RKO (cell line): Measurements from ENCODE around the gene HMGB3.
"Not testable (repeated sequence)": the region's sequence is repeated elsewhere in the genome, so short reads cannot be mapped to it uniquely, and the experiment has no call there.

Experiments
- DNase-seq: peaks from one replicate; pipeline ENCODE4 v3.0.0-alpha.2; 2016; ENCODE audit warnings: low spot score

HMGB3 gene

DNA sequence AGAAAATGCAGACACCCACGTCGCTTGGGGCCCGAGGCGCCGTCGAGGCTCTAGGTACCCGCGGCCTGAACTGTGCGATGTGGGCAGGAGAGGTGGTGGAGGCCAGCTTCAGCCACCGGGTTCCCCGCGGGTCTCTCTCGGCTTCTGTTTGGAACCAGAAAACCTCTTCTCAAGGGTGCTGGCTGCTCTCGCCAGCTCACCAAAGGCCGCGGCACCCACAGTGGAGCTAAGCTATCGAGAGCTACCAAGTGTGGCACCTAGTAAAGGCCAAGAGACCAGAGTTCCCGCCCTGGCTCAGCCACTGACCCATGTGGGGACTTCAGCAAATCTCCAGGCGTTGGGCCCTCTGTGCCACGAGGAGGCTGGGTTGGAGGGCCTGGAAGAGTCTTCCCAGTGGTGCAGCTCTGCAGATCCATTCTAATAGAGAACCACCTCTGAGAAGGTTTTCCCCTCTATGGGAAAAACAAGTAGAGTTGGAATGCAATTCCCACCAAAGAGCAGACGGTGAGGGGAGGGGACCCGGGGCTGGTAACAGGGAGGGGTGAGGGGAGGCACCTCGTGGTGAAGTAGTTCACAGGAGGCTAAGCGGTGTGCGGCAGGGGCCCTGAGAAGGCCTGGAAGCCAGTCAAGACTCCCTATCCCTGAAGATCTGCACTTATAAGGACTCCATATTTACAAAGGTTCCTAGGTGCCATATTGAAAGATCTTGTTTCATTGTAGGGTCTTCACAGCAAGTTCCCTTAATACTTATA, 5.5 kb upstream of the HMGB3 start:
- DNase-seq: no peak

DNA sequence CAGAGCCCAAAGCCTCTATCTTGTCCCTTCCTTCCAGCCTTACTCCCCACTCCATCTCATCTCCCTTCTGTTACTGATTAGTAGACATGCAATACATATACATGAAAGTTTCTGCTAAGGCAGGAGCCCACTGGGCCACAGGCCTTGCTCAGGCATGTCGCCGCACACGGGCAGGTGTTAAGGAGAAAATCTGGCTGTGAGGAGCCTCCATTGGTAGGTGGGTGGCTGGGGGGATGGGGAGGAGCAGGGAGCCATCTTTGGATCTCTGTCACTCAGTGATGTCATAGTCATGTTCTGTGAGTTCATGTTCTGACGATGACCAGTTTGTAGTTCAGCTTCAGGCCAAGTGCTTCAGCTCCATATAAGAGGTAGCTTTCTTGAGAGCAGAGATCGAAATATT, 2.9 kb upstream of the HMGB3 start:
- no peak for DNase-seq

DNA sequence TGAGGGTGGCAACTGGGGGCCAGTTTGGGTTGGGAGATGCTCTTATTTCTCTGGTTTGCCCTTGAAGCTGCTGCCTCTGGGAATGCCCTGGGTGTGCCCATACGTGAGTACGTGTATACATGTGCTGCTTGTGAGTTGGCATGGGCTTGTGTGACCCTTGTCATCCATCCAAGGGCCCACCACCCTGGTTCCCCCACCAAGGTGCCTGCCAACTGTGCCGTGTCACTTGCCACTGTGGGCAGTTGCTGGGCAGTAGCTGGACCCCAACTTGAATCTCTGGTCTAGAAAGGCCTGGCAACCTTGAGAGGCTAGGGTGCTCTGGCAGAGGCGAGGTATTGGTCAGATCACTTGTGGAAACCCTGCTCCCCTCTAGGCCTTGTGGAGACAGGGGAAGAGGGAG, 2.4 kb upstream of the HMGB3 start:
- no peak for DNase-seq

DNA sequence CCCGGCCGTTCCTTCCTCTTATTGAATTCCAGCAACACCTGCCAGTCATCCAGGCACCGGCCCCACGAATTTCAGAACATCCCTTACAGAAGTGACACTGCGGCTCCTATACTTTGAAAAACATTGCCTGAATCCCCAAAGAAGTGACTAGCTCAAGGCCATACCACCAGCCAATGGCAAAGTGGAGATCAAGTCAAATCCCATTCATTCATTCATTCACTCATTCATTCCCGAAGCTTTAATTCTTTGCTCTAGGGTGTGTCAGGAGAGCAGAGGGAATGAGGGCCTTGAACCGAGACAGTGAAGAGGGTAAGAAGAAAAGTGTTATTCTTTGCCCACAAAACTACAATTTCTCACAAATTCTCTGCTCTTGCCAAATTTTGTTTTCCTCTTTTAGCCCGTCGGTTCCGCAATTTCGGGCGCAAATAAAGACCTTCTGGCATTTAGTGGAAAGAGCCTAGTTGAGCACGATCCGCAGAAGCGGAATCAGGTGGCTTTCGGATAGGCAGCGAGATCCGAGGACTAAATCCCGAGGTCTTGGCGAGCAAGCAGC, 824 bp upstream of the HMGB3 start:
- DNase-seq: no peak

DNA sequence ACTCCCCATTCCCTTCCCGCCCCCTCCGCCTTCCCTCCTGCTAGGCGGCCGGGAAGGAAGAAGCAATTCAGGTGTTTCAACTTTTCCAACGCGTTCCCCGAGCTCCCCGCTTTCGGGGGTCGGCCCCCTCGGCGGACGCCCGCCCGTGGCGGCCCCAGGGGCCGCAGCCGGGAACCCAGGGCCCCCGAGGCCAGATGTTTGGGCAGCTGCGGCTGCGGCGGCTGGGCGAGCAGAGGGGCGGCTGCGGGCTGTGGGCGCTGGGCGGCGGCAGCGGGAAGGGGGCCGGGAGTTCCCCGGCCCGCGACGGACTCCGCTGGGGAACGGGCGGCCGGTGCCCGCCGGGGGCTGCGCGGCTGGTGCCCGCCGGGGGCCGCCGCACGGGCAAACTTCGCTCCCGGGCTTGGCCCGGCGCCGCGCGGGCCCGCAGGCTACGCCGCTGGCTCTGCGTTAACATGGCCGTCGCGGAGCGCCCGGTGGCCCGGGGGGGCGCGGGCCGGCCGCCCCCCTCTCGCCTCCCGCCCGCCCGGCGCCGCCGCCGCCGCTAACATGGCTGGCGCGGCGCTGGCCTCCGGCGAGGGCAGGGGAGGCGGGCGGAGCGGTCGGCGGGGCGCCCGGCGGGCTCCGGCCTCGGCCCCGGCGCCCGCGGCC, 510 bp downstream of the HMGB3 start:
- DNase-seq: no peak

DNA sequence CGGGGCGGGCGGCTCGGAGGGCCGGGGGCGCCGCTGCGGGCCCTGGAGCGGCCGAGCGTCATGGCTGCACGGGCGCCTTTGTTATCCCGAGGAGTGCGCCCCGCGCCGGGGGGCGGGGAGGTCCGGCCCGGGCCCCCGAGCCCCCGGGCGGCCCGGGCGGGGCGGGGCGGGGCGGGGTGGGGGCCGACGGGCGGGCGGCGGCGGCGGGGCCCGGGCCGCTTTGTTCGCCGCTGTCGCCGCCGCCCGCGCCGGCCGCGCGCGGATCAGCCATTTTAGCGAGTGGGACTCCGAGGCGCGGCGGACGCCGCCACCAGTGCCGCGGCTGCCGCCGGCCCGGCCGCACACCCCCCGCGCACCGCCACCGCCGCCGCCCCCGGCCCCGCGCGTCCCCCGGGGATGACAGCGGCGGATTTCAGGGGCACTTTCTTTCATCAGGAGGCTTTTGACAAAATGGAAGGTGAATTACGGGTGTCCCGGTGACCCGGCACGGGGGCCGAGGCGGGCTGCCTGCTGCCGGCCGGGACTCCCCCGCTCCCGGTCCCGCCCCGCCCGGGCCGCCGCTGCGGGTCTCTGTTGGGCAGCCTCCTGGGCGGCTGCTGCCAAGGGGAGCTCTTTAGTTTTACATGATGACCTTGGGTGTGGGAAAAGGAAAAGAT, 1.2 kb downstream of the HMGB3 start:
- no peak for DNase-seq

DNA sequence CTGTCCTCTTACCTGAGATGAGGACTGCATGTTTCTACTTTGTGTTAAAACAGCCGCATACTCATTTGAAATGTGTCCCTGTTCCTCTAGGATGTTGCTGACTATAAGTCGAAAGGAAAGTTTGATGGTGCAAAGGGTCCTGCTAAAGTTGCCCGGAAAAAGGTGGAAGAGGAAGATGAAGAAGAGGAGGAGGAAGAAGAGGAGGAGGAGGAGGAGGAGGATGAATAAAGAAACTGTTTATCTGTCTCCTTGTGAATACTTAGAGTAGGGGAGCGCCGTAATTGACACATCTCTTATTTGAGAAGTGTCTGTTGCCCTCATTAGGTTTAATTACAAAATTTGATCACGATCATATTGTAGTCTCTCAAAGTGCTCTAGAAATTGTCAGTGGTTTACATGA, 4.6 kb downstream of the HMGB3 start:
- DNase-seq: not testable (repeated sequence)

DNA sequence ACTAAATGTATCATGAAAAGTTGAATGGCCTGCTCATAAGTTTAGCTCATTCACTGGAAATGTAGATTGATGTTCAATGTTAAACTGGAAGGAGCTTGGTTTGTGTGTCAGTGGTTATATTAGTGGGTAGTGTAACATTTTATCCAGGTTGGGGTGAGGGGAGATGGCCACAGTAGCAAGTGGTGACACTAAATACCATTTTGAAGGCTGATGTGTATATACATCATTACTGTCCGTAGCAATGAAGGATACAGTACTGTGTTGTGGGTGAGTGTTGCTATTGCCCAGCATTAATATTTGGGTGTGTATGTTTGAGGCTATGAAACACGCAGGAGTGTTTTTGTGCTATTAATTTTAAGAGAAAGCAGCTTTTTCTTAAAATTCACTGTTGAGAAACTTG, 6.3 kb downstream of the HMGB3 start:
- no peak for DNase-seq

DNA sequence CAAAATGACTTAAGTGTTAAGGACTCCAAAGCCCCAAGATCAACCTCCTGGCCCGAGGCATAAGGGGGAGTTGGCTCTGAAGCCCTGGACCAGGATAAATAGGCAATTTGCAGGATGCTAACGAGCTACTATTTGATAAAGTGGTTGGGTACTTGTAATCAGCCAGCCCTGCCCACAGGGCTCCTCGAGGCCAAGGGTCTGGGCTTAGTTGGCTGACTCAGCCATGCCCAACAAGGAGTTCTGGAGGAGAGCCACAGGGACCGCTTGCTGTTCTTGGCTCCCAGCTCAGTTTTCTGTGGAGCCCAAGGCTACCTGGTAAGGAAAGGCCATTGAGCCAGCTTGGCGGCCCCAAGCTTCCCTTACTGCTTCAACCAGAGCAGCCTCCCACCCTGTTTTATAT, 7.8 kb downstream of the HMGB3 start:
- no peak for DNase-seq

DNA sequence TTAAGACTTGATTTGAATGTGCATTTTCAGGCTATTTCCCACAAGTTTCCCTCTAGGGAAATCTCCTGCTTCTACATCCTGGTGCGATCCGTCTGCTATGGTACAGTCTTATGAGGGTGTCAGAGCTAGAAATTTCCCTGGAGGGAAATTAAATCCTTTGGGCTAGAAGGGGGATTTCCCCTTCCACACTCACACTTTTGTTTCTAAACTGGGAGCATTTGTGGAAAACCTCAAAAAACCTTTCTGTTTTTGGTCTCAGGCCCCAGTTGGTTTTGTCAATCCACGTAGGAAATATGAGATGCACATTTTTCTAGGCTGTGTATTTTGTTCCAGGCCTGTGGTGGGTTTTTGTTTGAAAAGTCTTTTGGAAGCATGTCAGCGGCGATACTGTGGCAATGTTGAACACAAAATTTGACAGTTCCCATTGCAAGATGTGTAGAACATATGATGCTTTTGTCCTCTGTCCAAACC, 17.8 kb downstream of the HMGB3 start:
- no peak for DNase-seq

DNA sequence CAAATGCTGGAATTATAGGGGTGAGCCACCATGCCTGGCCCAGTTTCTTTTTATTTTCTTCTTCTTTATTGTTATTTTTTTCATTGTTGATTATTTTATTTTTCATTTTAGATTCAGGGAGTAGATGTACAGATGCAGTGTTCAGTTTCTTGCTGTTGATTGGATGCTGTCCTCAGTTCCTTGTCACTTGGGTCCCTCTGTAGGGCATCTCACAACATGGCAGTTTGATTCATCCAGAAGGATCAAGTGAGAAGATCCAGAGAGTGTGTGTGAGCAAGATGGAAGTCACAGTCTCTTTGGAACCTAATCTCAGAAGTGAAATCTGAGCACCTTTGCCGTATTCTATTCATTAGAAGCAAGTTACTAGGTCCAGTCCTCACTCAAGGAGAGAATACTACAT, 20.9 kb downstream of the HMGB3 start:
- no peak for DNase-seq

DNA sequence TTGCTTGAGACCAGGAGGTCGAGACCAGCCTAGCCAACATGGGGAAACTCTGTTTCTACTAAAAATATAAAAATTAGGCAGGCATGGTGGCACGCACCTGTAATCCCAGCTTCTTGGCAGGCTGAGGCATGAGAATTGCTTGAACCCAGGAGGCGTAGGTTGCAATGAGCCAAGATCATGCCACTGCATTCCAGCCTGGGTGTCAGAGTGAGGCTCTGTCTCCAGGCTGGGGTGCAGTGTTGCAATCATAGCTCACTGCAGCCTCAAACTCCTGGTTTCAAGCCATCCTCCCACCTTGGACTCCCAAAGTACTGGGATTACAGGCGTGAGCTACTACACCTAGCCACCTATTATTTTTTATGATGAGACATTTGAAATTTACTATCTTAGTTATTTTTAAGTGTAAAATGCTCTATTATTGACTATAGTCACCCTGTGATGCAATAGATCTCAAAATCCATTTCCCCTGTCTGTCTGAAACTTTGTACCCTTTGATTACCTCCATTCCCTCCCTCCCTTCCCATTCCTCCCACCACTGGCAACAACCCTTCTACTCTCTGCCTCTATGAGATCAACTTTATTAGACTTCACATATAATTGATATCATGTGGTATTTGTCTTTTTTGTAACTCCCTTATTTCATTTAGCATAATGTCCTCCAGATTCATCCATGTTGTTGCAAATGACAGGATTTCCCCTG, 23.4 kb downstream of the HMGB3 start:
- DNase-seq: no peak

DNA sequence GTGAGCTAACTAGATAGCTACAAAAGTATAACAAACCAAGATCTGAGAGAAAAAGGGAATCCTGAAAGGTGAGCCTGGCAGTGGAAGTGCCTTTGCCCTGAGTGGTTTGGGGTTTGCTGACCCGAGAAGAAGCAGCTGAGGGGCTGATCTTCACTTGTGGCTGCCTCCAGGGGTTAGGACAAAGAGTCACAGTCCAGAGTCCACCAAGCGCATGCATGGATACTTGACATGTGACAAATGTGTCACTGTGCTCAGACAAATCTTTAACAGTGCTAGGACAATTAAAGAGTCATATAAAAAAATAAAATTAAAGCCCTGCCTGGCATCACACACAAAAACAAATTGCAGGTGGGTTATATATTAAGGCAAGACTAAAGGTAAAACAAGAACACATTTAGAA, 26.4 kb downstream of the HMGB3 start:
- DNase-seq: no peak

DNA sequence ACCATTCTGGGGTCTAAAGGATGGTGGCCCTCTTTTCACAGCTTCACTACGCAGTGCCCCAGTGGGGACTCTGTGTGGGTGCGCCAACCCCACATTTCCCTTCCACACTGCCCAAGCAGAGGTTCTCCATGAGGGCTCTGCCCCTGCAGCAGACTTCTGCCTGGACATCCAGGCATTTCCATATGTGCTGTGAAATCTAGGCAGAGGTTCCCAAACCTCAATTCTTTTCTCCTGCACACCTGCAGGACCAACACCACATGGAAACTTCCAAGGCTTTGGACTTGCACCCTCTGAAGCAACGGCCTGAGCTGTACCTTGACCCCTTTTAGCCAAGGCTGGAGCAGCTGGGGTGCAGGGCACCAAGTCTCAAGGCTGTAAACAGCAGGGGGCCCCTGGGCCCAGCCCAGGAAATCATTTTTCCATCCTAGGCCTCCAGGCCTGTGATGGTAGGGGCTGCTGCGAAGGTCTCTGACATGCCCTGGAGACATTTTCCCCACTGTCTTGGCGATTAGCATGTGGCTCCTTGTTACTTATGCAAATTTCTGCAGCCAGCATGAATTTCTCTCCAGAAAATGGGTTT, 30.1 kb downstream of the HMGB3 start:
- no peak for DNase-seq

DNA sequence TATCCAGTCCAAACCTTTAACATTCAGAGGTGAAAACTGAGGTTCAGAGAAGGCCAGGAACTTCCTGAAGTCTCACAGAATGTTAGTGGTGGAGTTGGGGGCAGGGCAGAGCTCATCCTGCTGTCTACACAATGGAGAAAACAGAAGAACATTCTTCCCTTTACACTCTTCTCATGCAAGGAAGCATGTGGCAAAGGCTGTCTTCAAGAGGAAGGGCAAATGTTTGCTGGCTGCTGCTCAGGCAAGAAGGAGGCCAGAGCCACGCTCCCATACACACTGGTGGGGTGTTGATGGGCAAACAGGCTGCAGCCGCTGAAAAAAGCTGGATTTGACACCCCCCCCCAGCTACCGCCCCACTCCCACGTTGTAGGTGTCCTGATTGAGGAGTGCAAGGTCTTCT, 32.5 kb downstream of the HMGB3 start:
- no peak for DNase-seq

DNA sequence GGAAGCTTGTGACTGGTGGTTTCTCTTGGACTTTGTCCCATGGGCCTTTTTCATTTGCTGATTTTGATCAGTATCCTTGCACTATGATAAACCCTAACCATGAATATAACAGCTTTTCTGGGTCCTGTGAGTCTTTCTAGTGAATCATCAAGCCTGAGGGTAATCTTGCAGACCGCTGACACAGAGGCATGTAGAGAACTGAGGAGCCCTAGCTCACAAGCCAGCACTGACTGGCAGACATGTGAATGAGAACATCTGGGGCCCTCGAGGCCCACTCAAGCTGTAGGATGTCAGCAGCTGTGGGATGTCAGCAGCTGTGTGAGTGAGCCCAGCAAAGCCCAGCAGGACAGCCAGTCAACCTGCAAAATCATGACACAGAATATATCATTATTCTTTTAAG, 36.7 kb downstream of the HMGB3 start:
- no peak for DNase-seq

DNA sequence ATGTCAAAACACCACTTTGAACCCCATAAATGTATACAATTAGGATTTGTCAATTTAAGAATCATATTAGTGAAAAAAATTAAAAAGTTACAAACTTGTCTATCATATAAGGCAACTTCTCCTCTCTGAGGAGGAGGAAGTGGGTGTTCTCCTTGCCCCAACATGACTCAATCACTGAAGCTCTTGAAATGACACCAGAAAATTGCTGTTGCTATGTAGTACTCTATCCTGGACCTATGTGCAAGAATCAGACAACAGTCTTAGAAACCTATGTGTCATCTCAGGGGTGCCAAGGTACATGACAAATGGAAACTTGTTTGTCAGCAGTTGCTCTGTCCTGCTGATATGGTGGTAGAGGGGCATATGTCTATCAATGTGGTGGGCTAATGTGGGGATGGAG, 47.7 kb downstream of the HMGB3 start:
- DNase-seq: no peak

DNA sequence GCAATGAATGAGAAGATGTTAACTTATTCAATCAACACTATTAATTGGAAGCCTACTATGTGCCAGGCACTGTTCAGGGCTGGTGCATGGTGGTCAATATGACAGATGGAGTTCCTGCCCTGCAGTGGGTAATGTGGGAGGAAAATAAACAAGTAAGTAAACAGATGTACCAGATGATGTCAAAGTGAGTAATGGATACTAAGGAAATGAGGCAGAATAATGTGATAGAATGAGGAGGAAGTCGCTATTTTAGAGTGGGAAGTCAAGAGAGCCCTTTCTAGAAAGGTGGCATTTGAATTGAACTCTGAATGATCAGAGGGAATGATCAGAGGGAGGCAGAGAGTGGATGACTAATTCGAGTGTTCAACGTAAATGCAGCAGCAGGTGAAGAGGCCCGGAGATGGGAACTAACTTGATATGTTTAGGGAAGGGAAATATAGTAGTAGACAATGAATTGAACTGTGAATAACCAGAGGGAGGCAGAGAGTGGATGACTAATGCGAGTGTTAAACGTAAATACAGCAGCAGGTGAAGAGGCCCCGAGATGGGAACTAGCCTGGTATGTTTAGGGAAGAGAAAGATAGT, 48.3 kb downstream of the HMGB3 start:
- no peak for DNase-seq

DNA sequence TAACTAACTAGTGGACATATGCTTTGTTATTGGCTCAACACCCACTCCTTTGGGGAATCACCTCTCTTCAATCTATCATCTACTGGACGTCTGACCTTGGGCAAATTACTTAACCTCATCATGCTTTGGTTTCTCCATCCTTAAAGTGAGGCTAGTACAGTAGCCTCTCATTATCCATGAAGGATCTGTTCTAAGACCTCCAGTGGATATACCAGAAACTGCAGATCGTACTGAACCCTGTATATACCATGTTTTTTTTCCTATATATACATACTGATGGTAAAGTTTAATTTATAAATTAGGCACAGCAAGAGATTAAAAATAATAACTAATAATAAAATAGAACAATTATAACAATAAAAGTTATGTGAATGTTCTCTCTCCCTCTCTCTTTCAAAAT, 56.2 kb downstream of the HMGB3 start:
- no peak for DNase-seq
